Hepatocyte (in vitro differentiated cells): ENCODE data around the gene MCF2L.

Source experiments
- CTCF ChIP-seq: fragments of 200-600 bp; sonication (generic); IDR thresholded peaks from 2 replicates; pipeline ENCODE4 v1.5.1; 2016; ENCODE audit warnings: antibody characterized with exemption, mild to moderate bottlenecking; ENCODE audit not compliant: poor library complexity
- EZH2phosphoT487 ChIP-seq: fragments of 200-600 bp; sonication (generic); IDR thresholded peaks from one replicate; pipeline ENCODE4 v1.6.1; 2018; ENCODE audit warnings: antibody characterized with exemption, mild to moderate bottlenecking, low read depth, moderate library complexity; ENCODE audit not compliant: unreplicated experiment, severe bottlenecking

- no peak for TF ChIP-seq EZH2phosphoT487
- TF ChIP-seq CTCF, result no peak
These were observed 156.7 kb downstream of the MCF2L start for GRCh38 chr13:113125506-113126264.
